GM18861 (cell line): Measurements from ENCODE around the gene SGIP1.
"Not testable (repeated sequence)": the region's sequence is repeated elsewhere in the genome, so short reads cannot be mapped to it uniquely, and the experiment has no call there.

Source experiments
- ATAC-seq: cut with Tn5 transposase; IDR thresholded peaks from one replicate; pipeline ENCODE4 v1.9.1; 2021; ENCODE audit not compliant: unreplicated experiment

SGIP1 gene

GRCh38 chr1:66728021-66728420 lies 194.1 kb downstream of the SGIP1 start:
- no peak for ATAC-seq

- not testable (repeated sequence) for ATAC-seq
Measured at GRCh38 chr1:66728716-66729115, 194.8 kb downstream of the SGIP1 start.

- no peak for ATAC-seq
Measured at GRCh38 chr1:66729119-66729518, 195.2 kb downstream of the SGIP1 start.

GRCh38 chr1:66729523-66729922 lies 195.6 kb downstream of the SGIP1 start:
- no peak for ATAC-seq

GRCh38 chr1:66730462-66730861 lies 196.5 kb downstream of the SGIP1 start:
- no peak for ATAC-seq

- peak; percentile 62 for ATAC-seq
Measured at GRCh38 chr1:66731170-66731865, 197.4 kb downstream of the SGIP1 start.

- peak; percentile 48 for ATAC-seq
Measured at GRCh38 chr1:66732407-66733166, 198.6 kb downstream of the SGIP1 start.

- ATAC-seq: no peak
Measured at GRCh38 chr1:66733348-66734017, 199.5 kb downstream of the SGIP1 start.

- ATAC-seq: not testable (repeated sequence)
Measured at GRCh38 chr1:66734531-66734930, 200.6 kb downstream of the SGIP1 start.

- ATAC-seq: no peak
Measured at GRCh38 chr1:66737836-66738235, 203.9 kb downstream of the SGIP1 start.

- ATAC-seq: peak; percentile 80
Measured at GRCh38 chr1:66739401-66740157, 205.6 kb downstream of the SGIP1 start.

- no peak for ATAC-seq
Measured at GRCh38 chr1:66745451-66745850, 211.5 kb downstream of the SGIP1 start.

- ATAC-seq: no peak
Measured at GRCh38 chr1:66747501-66747900, 213.5 kb downstream of the SGIP1 start.

- ATAC-seq: no peak
Measured at GRCh38 chr1:66750577-66750976, 216.6 kb downstream of the SGIP1 start.

GRCh38 chr1:66751160-66751559 lies 217.2 kb downstream of the SGIP1 start:
- no peak for ATAC-seq

GRCh38 chr1:66752000-66752592 lies 218.1 kb downstream of the SGIP1 start, which contains the start of gene DYNLT5:
Gene DYNLT5 (plus strand): TSS chr1:66752459. CDS start chr1:66754659, 2,200 bp downstream.
- ATAC-seq: no peak

- ATAC-seq: no peak
Measured at GRCh38 chr1:66752671-66753371, 218.9 kb downstream of the SGIP1 start.

GRCh38 chr1:66757722-66758240 lies 223.8 kb downstream of the SGIP1 start:
- no peak for ATAC-seq

- ATAC-seq: peak; percentile 100
Measured at GRCh38 chr1:66758241-66758755, 224.3 kb downstream of the SGIP1 start.

GRCh38 chr1:66760506-66760905 lies 226.6 kb downstream of the SGIP1 start:
- ATAC-seq: no peak
